Non-pigmented ciliary epithelial cell (primary cell): ENCODE measurements around the gene PTPRT.

Experiments used
- DNase-seq: peaks from one replicate; pipeline ENCODE4 v3.0.0-alpha.2; 2010; ENCODE audit warnings: low read depth

PTPRT gene

GRCh38 chr20:42611889-42612837 lies 577.5 kb downstream of the PTPRT start:
- DNase-seq: no peak

- DNase-seq: no peak
These were observed 578.3 kb downstream of the PTPRT start for GRCh38 chr20:42611423-42611822.

GRCh38 chr20:42610070-42610469 lies 579.6 kb downstream of the PTPRT start:
- DNase-seq: no peak

- DNase-seq: no peak
These were observed 580.1 kb downstream of the PTPRT start for GRCh38 chr20:42609618-42610017.

- DNase-seq: no peak
These were observed 584.4 kb downstream of the PTPRT start for GRCh38 chr20:42604998-42605956.

GRCh38 chr20:42603655-42604054 lies 586.1 kb downstream of the PTPRT start:
- no peak for DNase-seq

- no peak for DNase-seq
These were observed 591.1 kb downstream of the PTPRT start for GRCh38 chr20:42598581-42598980.

GRCh38 chr20:42595625-42596024 lies 594.1 kb downstream of the PTPRT start:
- DNase-seq: no peak

GRCh38 chr20:42594659-42595058 lies 595.0 kb downstream of the PTPRT start:
- DNase-seq: no peak

- DNase-seq: no peak
These were observed 595.7 kb downstream of the PTPRT start for GRCh38 chr20:42594011-42594410.

- no peak for DNase-seq
These were observed 599.6 kb downstream of the PTPRT start for GRCh38 chr20:42589976-42590639.

- DNase-seq: no peak
These were observed 600.9 kb downstream of the PTPRT start for GRCh38 chr20:42588847-42589246.

- no peak for DNase-seq
These were observed 602.3 kb downstream of the PTPRT start for GRCh38 chr20:42587427-42587826.

- no peak for DNase-seq
These were observed 608.4 kb downstream of the PTPRT start for GRCh38 chr20:42581311-42581710.

GRCh38 chr20:42576167-42576566 lies 613.5 kb downstream of the PTPRT start:
- no peak for DNase-seq

- no peak for DNase-seq
These were observed 617.2 kb downstream of the PTPRT start for GRCh38 chr20:42572320-42573016.

- DNase-seq: no peak
These were observed 622.3 kb downstream of the PTPRT start for GRCh38 chr20:42567409-42567808.

GRCh38 chr20:42565235-42565995 lies 624.3 kb downstream of the PTPRT start:
- DNase-seq: no peak

- DNase-seq: no peak
These were observed 630.0 kb downstream of the PTPRT start for GRCh38 chr20:42559665-42560064.

GRCh38 chr20:42556575-42556974 lies 633.1 kb downstream of the PTPRT start:
- no peak for DNase-seq

GRCh38 chr20:42553374-42553773 lies 636.3 kb downstream of the PTPRT start:
- DNase-seq: no peak
